Adrenal gland (tissue), 5 donors: ENCODE data around the gene MCTP2.

ENCODE experiments used
- CTCF ChIP-seq, 6 experiments: fragments of 450-650 bp in 4 of 6; fragments of 200-600 bp in 2 of 6; sonication (generic) in 1 of 6; IDR thresholded peaks; 1 replicate in 5 of 6; 2 replicates in 1 of 6; pipeline versions ENCODE4 v1.5.1 to v1.8.0; 2016 to 2021; ENCODE audit warnings: antibody characterized with exemption in 6 of 6, mild to moderate bottlenecking in 2 of 6, moderate library complexity in 1 of 6
- POLR2A ChIP-seq, 2 donors: fragments of 450-650 bp; IDR thresholded peaks; one replicate each; pipeline ENCODE4 v1.6.1; 2017; ENCODE audit warnings: antibody characterized with exemption in 2 of 2, mild to moderate bottlenecking in 2 of 2, moderate library complexity in 1 of 2
- donor health status: DM: no; HTN: no; CAD: no.

- no peak for TF ChIP-seq CTCF (IDR thresholded peaks at IDR 0.05)
- no peak for TF ChIP-seq POLR2A (IDR thresholded peaks at IDR 0.05)
Observed at GRCh38 chr15:94467034-94467433, 235.7 kb downstream of the MCTP2 start.
